HepG2 (cell line): ENCODE results near the gene NFIL3. TPM values are rescaled to one million over a fixed set of nuclear protein-coding genes. Genes with fewer than 3 reads are reported as not detected.
A peak's percentile ranks its signal among the peaks of the same experiment; 100 is the strongest.

ENCODE experiments used
- ATAC-seq: fragments of 200-7000 bp; cut with Tn5 transposase; 3 replicates; pipeline ENCODE4 v1.9.1; 2020; ENCODE audit warnings: mild to moderate bottlenecking, moderate library complexity
- BruUV-seq: library from RNA; stranded (reverse); fragments of 400-500 nt; replicated peaks from 2 replicates; lab custom pipeline; 2021; lab: Mats Ljungman, UMichigan
- CTCF ChIA-PET: fragments of 300-600 bp; formaldehyde crosslinking; extraction: SDS; loops from one replicate; lab custom pipeline; 2021; ENCODE audit warnings: low total read pairs, inconsistent platforms, low intra/inter-chr PET ratio; lab: Yijun Ruan, JAX
- POLR2A ChIA-PET: fragments of 350-600 bp; sonication (Branson Sonifier 250); formaldehyde crosslinking; loops from one replicate; lab custom pipeline; 2020; ENCODE audit warnings: antibody characterized with exemption, inconsistent platforms; lab: Yijun Ruan, JAX
- DNase-seq: peaks from one replicate; pipeline ENCODE4 v3.0.0-alpha.2; 2015; ENCODE audit warnings: low spot score
- FAIRE-seq: peaks from 3 replicates; lab custom pipeline; 2011; peaks lifted over from hg19 to GRCh38; lab: Jason Lieb, UNC
- H2AFZ ChIP-seq: one replicate; pipeline ENCODE4 v1.6.1; 2011; ENCODE audit warnings: low read length, inconsistent platforms
- H3K27ac ChIP-seq: fragments of 300-600 bp; 3 replicates; pipeline ENCODE4 v1.8.0; 2011; ENCODE audit warnings: mixed run types, mild to moderate bottlenecking, mixed read lengths, low read length, inconsistent platforms; ENCODE audit not compliant: insufficient read depth; ENCODE audit errors: extremely low read length
- H3K27me3 ChIP-seq, 2 experiments: fragments of 200-600 bp in 1 of 2; 2 replicates in 1 of 2; 3 replicates in 1 of 2; pipeline versions ENCODE4 v1.6.0 to v1.8.0; 2011; ENCODE audit warnings: low read length in 2 of 2, mild to moderate bottlenecking in 2 of 2, moderate library complexity in 2 of 2, inconsistent platforms in 1 of 2; ENCODE audit not compliant: insufficient read depth in 2 of 2, control insufficient read depth in 1 of 2
- H3K36me3 ChIP-seq, 2 experiments: fragments of 200-600 bp in 1 of 2; replicated peaks in 1 of 2; 2 replicates in 1 of 2; 3 replicates in 1 of 2; pipeline versions ENCODE4 v1.5.1 to v1.8.0; 2011; ENCODE audit warnings: low read length in 2 of 2, inconsistent platforms in 1 of 2; ENCODE audit not compliant: insufficient read depth in 2 of 2, control insufficient read depth in 1 of 2
- H3K4me1 ChIP-seq: 2 replicates; pipeline ENCODE4 v1.5.1; 2012; ENCODE audit warnings: low read length, inconsistent platforms; ENCODE audit not compliant: insufficient read depth
- H3K4me2 ChIP-seq: 2 replicates; pipeline ENCODE4 v1.6.0; 2011; ENCODE audit warnings: low read depth, low read length, inconsistent platforms
- H3K4me3 ChIP-seq, 3 experiments: fragments of 200-600 bp in 1 of 3; sonication (generic), shearing (Covaris generic) in 1 of 3; replicated peaks in 1 of 3; 2 replicates each; pipeline ENCODE4 v1.5.1; 2011 to 2016; ENCODE audit warnings: low read length in 3 of 3, inconsistent platforms in 2 of 3, low read depth in 2 of 3, mild to moderate bottlenecking in 2 of 3, control low read depth in 1 of 3, mixed read lengths in 1 of 3; ENCODE audit not compliant: insufficient read depth in 1 of 3
- H3K79me2 ChIP-seq: one replicate; pipeline ENCODE4 v1.6.1; 2011; ENCODE audit warnings: low read length, inconsistent platforms; ENCODE audit not compliant: insufficient read depth
- H3K9ac ChIP-seq: 2 replicates; pipeline ENCODE4 v1.6.0; 2011; ENCODE audit warnings: mild to moderate bottlenecking, low read depth, low read length, inconsistent platforms; ENCODE audit not compliant: insufficient read depth
- H3K9me3 ChIP-seq: 2 replicates; pipeline ENCODE4 v1.5.1; 2012; ENCODE audit warnings: mild to moderate bottlenecking, low read length
- H4K20me1 ChIP-seq: 2 replicates; pipeline ENCODE4 v1.6.0; 2011; ENCODE audit warnings: inconsistent platforms, mild to moderate bottlenecking, low read length, moderate library complexity; ENCODE audit not compliant: insufficient read depth
- CENPT ChIP-seq: sonication (generic); formaldehyde crosslinking; IDR thresholded peaks from 2 replicates; pipeline ENCODE4 v1.8.0; 2022; ENCODE audit warnings: low read depth, mild to moderate bottlenecking, moderate library complexity, missing genetic modification reagents
- EP300 ChIP-seq, 3 experiments: sonication (generic) in 1 of 3; formaldehyde crosslinking in 1 of 3; IDR thresholded peaks; 2 replicates each; pipeline versions ENCODE4 v1.5.1 to v1.6.1; 2011 to 2020; ENCODE audit warnings: low read depth in 2 of 3, low read length in 2 of 3, borderline replicate concordance in 1 of 3, improper control_type of control experiment in 1 of 3, mild to moderate bottlenecking in 1 of 3, missing genetic modification reagents in 1 of 3, moderate library complexity in 1 of 3
- THYN1 ChIP-seq: sonication (generic); formaldehyde crosslinking; IDR thresholded peaks from 2 replicates; pipeline ENCODE4 v1.8.1; 2023; ENCODE audit warnings: low read depth, mild to moderate bottlenecking, moderate library complexity, missing genetic modification reagents, borderline replicate concordance
- YEATS4 ChIP-seq: sonication (generic); formaldehyde crosslinking; IDR thresholded peaks from 2 replicates; pipeline ENCODE4 v1.4.0; 2020; ENCODE audit warnings: missing genetic modification reagents, borderline replicate concordance
- WGBS: methylation state at CpG from one replicate; pipeline ENCODE4 v1.1.6; 2017; ENCODE audit warnings: low lambda C conversion rate; 5-methylcytosine and 5-hydroxymethylcytosine counted together
- in situ Hi-C: cut with HindIII; loops from 2 replicates; pipeline ENCODE4 v1.10.0; 2017; ENCODE audit warnings: low pct_unique_long_range_greater_than_20kb; ENCODE audit not compliant: extremely low pct_ligation_motif_present
- intact Hi-C: fragments of 100-400 bp; cut with micrococcal nuclease; formaldehyde crosslinking; loops from one replicate; pipeline ENCODE4 v1.10.0; 2022; ENCODE audit not compliant: unreplicated experiment
- polyA plus RNA-seq, 8 experiments: library from polyadenylated mRNA; depleted of rRNA in 3 of 8; stranded (reverse) in 7 of 8; unstranded in 1 of 8; fragments of >200 nt; fragmentation: Illumina TruSeq in 4 of 8; extraction: Trizol in 4 of 8; gene quantifications; 2 replicates each; pipeline versions ENCODE4 v1.2.1 to v1.2.3, GENCODE V29; 2011 to 2016; ENCODE audit warnings: low read depth in 4 of 8, missing spikeins in 1 of 8, mixed read lengths in 1 of 8; ENCODE audit not compliant: insufficient read depth in 1 of 8
- total RNA-seq, 5 experiments: library from RNA; depleted of rRNA; stranded (reverse); fragments of >200 nt; fragmentation: Illumina TruSeq; extraction: Trizol; gene quantifications; 2 replicates each; pipeline ENCODE4 v1.2.3, GENCODE V29; 2016; ENCODE audit warnings: low read depth in 1 of 5
- TF ChIP-seq, protein P1 (sequence below): sonication (generic); formaldehyde crosslinking; IDR thresholded peaks from 2 replicates; pipeline ENCODE4 v1.5.0; 2020; ENCODE audit warnings: mild to moderate bottlenecking, missing genetic modification reagents
- TF ChIP-seq, protein P2 (sequence below): sonication (generic); formaldehyde crosslinking; IDR thresholded peaks from 2 replicates; pipeline ENCODE4 v1.8.1; 2023; ENCODE audit warnings: missing genetic modification reagents, mild to moderate bottlenecking, borderline replicate concordance

The NFIL3 gene
- total and polyA plus RNA-seq, 2 of the 13 experiments (the other 11 are each of a cell fraction or from before 2014, with no cell fraction given), result 46.6 to 54.2 TPM

DNA sequence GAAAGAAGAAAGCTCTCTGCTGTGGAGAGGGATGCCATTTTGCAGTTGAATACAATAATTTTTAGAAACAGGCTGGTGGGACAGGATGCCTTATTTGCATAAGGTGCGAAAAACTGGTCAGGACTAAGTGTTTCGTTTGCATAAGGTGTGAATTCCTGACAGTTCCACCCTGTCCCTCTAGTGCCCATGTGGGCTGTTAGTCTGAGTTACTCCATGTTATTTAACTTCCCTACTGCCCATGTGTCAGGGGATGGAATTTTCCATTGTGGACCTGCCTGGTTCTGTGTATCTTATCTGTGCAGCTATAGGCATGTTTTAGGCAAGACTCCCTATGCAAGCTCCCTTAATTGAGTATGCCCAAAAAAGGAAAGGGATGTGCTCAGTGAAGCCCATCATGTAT, 35.3 kb upstream of the NFIL3 start:
- ATAC-seq, result no peak
- WGBS, result 4% methylated on average over 2 of the region's 2 CpGs
- intact Hi-C loops, result no loop called here
- ChIA-PET CTCF (no interaction called here), POLR2A (no interaction called here)
- DNase-seq, result peak; percentile 5
- Histone ChIP-seq H3K27ac (no peak overlapping the region), H3K4me2 (no peak overlapping the region), H3K79me2 (no peaks in the 10 kb centered on the region), H3K36me3 (no peaks in the 10 kb centered on the region), H3K9me3 (no peaks in the 10 kb centered on the region), H4K20me1 (no peaks in the 10 kb centered on the region), H3K4me3 (no peak overlapping the region), H3K9ac (no peak overlapping the region), H3K4me1 (no peaks in the 10 kb centered on the region), H2AFZ (no peak overlapping the region), H3K27me3 (no peaks in the 10 kb centered on the region)
- FAIRE-seq, result peak; percentile 18
- BruUV-seq, result no TSS peak
- in situ Hi-C loops, result no loop called here
- TF ChIP-seq, protein P1, sequence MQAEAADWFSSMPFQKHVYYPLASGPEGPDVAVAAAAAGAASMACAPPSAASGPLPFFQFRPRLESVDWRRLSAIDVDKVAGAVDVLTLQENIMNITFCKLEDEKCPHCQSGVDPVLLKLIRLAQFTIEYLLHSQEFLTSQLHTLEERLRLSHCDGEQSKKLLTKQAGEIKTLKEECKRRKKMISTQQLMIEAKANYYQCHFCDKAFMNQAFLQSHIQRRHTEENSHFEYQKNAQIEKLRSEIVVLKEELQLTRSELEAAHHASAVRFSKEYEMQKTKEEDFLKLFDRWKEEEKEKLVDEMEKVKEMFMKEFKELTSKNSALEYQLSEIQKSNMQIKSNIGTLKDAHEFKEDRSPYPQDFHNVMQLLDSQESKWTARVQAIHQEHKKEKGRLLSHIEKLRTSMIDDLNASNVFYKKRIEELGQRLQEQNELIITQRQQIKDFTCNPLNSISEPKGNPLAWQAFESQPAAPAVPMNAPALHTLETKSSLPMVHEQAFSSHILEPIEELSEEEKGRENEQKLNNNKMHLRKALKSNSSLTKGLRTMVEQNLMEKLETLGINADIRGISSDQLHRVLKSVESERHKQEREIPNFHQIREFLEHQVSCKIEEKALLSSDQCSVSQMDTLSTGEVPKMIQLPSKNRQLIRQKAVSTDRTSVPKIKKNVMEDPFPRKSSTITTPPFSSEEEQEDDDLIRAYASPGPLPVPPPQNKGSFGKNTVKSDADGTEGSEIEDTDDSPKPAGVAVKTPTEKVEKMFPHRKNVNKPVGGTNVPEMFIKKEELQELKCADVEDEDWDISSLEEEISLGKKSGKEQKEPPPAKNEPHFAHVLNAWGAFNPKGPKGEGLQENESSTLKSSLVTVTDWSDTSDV (CRISPR knock-in tag), result no peak
- TF ChIP-seq EP300 (IDR thresholded peaks at IDR 0.05; ENCODE audit: low read depth in 2 of 2, low read length in 2 of 2), result peak in 1 of 2 experiments; percentile 20; a peak in 1 of 4 replicates
- no peak for TF ChIP-seq EP300 (CRISPR knock-in tag; IDR thresholded peaks at IDR 0.05; ENCODE audit: borderline replicate concordance)
- TF ChIP-seq, all 625 proteins: peak for 1

DNA sequence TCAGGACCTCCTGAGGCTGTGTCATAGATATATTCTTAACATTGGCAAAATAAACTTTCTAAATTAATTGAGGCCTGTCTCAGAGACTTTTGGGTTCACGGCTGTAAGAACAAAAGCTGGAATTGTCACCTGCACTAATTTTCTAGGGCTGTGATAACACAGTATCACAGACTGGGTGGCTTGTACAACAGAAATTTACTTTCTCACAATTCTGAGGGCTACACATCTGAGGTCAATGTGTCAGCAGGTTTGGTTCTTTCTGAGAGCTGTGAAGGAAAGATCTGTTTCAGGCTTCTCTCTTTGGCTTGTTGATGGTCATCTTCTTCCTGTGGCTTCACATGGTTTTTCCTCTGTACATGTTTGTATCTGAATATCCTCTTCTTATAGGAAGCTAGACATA, 29.2 kb upstream of the NFIL3 start:
- Histone ChIP-seq H3K79me2 (no peaks in the 10 kb centered on the region), H3K9ac (no peak overlapping the region), H2AFZ (no peak overlapping the region), H3K4me2 (no peak overlapping the region), H3K27ac (no peak overlapping the region), H4K20me1 (no peaks in the 10 kb centered on the region), H3K9me3 (no peaks in the 10 kb centered on the region), H3K36me3 (no peaks in the 10 kb centered on the region), H3K27me3 (no peaks in the 10 kb centered on the region), H3K4me3 (no peak overlapping the region), H3K4me1 (no peaks in the 10 kb centered on the region)
- POLR2A ChIA-PET, result no interaction called here
- WGBS, result 69% methylated on average over 1 of the region's 1 CpG
- DNase-seq (no peak), FAIRE-seq (no peak), ATAC-seq (no peak)
- BruUV-seq, result no TSS peak
- TF ChIP-seq, protein P2, sequence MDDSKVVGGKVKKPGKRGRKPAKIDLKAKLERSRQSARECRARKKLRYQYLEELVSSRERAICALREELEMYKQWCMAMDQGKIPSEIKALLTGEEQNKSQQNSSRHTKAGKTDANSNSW (CRISPR knock-in tag), result no peak
- TF ChIP-seq CENPT (CRISPR knock-in tag), result no peak
- no peak for TF ChIP-seq THYN1
- no peak for TF ChIP-seq YEATS4 (CRISPR knock-in tag)
- CTCF ChIA-PET, result no interaction called here
- in situ Hi-C loops (no loop called here), intact Hi-C loops (no loop called here)
